ENCODE measurements around the gene AMIGO3. TPM values are rescaled to one million over a fixed set of nuclear protein-coding genes. Genes with fewer than 3 reads are reported as not detected.

The AMIGO3 gene
- total RNA-seq, 3 donors from 2014 or later: not detected

DNA sequence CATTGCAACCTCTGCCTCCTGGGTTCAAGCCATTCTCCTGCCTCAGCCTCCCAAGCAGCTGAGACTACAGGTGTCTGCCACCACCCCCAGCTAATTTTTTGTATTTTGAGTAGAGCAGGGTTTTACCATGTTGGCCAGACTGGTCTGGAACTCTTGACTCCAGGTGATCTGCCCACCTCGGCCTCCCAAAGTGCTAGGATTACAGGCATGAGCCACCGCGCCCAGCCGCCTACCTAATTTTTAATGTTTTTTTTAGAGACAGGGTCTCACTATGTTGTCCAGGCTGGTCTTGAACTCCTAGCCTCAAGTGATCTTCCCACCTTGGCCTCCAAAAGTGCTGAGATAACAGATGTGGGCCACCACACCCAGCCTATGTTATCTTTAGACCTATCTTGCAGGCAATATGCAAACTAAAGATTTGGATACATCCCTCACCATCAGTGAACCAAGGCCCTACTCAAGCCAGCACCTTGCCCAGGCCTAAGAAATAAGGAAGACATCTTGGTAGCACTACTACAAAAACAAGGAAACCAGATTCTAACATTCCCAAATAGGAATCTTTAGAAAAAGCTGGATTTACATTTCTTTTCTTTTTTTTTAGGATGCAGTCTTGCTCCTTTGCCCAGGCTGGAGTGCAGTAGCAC is 10.6 kb upstream of the AMIGO3 start:
- TF ChIP-seq, protein P1, sequence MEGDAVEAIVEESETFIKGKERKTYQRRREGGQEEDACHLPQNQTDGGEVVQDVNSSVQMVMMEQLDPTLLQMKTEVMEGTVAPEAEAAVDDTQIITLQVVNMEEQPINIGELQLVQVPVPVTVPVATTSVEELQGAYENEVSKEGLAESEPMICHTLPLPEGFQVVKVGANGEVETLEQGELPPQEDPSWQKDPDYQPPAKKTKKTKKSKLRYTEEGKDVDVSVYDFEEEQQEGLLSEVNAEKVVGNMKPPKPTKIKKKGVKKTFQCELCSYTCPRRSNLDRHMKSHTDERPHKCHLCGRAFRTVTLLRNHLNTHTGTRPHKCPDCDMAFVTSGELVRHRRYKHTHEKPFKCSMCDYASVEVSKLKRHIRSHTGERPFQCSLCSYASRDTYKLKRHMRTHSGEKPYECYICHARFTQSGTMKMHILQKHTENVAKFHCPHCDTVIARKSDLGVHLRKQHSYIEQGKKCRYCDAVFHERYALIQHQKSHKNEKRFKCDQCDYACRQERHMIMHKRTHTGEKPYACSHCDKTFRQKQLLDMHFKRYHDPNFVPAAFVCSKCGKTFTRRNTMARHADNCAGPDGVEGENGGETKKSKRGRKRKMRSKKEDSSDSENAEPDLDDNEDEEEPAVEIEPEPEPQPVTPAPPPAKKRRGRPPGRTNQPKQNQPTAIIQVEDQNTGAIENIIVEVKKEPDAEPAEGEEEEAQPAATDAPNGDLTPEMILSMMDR (IDR thresholded peaks at IDR 0.05): no peak
- Histone ChIP-seq H3K4me1 (ENCODE audit: low read depth) (peaks cover 9% of the 10 kb centered on the region), H3K36me3 (ENCODE audit: low read depth) (no peaks in the 10 kb centered on the region), H3K9me3 (no peaks in the 10 kb centered on the region), H3K4me3 (no peak overlapping the region)
- no peak for ATAC-seq
- DNase-seq: no peak
- intact Hi-C loops (cut with DNase I, micrococcal nuclease): no loop called here

DNA sequence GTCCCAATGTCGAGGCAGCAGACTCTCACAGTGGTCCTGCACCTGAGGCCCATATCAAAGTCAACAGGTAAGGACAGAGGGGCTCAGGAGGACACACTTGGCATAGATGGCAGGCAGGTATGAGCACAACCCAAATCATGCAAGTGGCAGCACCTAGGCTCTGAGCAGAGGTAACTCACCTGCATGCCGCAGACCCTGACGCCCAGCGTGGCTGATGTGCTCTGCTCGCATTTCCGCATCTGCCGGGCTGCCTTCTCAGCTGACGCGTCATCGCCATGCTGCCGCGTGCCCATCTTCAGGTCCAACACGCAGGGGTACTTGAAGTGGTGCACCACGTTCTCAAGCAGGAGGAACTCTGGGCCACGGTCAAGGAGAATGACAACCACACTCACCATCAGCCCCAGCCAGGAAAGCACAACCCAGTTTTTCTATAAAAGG is 8.5 kb upstream of the AMIGO3 start:
- H3K4me3 ChIP-seq: no peak overlapping the region
- intact Hi-C loops (cut with DNase I, micrococcal nuclease): no loop called here
- ATAC-seq (no peak), DNase-seq (no peak)
- TF ChIP-seq, protein P1 (IDR thresholded peaks at IDR 0.05): no peak
- peaks cover 14% of the 10 kb centered on the region for H3K4me1 ChIP-seq (ENCODE audit: low read depth)
- H3K9me3 ChIP-seq: no peaks in the 10 kb centered on the region
- H3K36me3 ChIP-seq (ENCODE audit: low read depth): peaks cover 5% of the 10 kb centered on the region

DNA sequence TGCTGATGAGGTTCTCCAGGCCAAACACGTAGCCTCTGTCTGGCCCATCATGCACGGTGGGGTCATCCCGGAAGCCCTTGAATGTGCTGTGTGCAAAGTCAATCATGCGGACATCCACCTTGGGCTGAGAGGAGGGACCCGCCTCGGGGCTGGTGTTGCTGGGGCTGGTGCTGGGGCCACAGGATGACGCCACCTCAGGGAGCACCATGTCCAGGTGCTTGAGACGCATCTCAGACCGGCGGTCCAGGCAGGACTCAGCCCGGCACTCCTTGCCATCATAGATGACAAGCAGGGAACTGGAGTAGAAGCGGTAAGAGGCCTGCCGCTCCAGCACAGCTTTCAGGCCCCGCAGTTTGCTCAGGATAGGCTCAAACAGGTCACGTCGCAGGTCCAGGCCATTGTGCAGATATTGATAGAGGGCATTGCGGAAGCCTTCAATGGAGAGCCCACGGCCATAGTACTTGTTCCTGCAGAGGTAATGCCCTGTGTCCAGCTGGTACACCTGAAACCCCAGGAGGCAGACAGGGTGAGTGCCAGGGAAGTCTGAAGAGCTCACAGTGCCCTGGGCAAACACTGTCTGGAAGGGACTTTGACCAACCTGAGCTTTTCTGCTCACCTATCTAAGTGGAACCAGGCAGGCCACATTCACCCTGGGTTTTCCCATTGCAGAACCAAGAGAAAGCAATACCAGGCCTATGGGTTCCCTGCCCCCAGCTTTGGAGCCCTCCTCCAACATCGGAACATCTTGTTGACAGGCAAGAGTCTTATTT is 7.9 kb upstream of the AMIGO3 start:
- H3K4me3 ChIP-seq: no peak overlapping the region
- ATAC-seq: no peak
- DNase-seq: peak in 1 of 3 donors; percentile 29
- peaks cover 20% of the 10 kb centered on the region for H3K4me1 ChIP-seq (ENCODE audit: low read depth)
- no peaks in the 10 kb centered on the region for H3K9me3 ChIP-seq
- TF ChIP-seq, protein P1 (IDR thresholded peaks at IDR 0.05): no peak
- intact Hi-C loops (cut with DNase I, micrococcal nuclease): no loop called here
- H3K36me3 ChIP-seq (ENCODE audit: low read depth): peaks cover 5% of the 10 kb centered on the region

DNA sequence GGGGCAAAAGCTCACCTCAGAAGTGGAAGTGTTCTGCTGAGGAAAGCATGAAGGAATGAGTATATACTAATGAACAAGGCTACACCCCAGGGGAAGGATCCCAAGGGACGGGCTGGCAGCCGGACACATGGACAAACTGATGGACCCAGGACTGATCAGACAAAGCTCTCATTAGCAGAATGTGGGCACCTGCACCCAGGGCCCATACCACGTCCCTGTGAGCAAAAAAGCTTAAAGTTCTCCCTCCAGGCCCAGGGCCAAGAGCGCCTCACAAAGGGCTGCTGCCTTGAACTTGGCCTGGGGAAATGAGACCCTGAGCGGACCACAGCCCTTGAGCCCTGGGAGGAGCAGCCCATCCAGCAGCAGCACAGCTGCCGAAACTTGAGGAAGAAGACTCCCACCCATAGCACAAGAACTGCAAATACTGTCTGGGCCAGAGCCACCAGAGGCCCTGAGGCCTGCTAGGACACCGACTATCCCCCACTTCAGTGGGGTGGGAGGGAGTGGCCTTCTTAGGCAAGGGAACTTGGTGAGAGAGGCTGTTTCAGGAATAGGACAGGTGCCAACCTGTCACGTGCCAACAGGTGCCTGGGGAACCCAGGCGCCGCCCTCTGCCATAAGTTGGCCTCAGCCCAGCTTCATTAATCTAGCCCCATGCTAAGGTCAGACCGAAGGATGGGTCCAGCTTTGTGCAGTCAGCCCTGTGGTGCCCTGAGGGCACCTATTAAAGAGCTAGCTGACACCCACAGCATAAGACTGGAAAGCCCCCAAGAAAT is 6.6 kb upstream of the AMIGO3 start:
- H3K9me3 ChIP-seq: no peaks in the 10 kb centered on the region
- intact Hi-C loops (cut with DNase I, micrococcal nuclease): no loop called here
- no peak overlapping the region for H3K4me3 ChIP-seq
- H3K36me3 ChIP-seq (ENCODE audit: low read depth): peaks cover 5% of the 10 kb centered on the region
- DNase-seq (peak in 2 of 3 donors; percentile 80 to 85), ATAC-seq (peak; percentile 5)
- peaks cover 26% of the 10 kb centered on the region for H3K4me1 ChIP-seq (ENCODE audit: low read depth)
- TF ChIP-seq, protein P1 (IDR thresholded peaks at IDR 0.05): no peak

DNA sequence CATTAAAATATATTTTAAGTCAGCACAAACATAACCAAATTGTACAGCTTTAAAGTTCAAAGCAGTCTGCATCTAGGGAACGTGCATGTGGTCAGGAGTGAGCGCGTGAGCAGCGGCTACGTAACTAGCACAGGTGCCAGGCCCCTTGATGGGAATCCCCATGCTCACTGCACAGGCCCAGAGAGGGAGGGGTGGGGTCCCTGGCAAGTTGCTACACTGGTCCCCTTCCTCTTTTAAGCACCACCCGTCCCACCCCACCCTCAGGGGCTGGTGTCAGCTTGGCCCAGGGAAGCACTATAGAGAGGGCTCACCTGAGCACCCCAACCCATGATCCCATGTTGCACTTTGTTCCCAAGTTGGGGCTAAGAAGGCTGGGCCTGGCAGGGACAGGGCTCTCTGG is 5.1 kb upstream of the AMIGO3 start:
- no peak for ATAC-seq
- peak in 2 of 3 donors; percentile 55 to 75 for DNase-seq
- Histone ChIP-seq H3K4me1 (ENCODE audit: low read depth) (peaks cover 33% of the 10 kb centered on the region), H3K4me3 (no peak overlapping the region), H3K36me3 (ENCODE audit: low read depth) (peaks cover 5% of the 10 kb centered on the region), H3K9me3 (no peaks in the 10 kb centered on the region)
- intact Hi-C loops (cut with DNase I, micrococcal nuclease): no loop called here
- TF ChIP-seq, protein P1 (IDR thresholded peaks at IDR 0.05): no peak

Data from mucosa of descending colon (tissue), 3 donors.